ENCODE results near the gene UGT1A7.

Gene UGT1A7

GRCh38 chr2:233769260-233769659, 87.6 kb downstream of the UGT1A7 start:
- DNase-seq (ENCODE audit: low read depth), result no peak
- H3K4me3 ChIP-seq (ENCODE audit: control insufficient read depth, low read depth, low read length), result no peak overlapping the region
- no peak for TF ChIP-seq CTCF (IDR thresholded peaks at IDR 0.05; ENCODE audit: control insufficient read depth, insufficient read depth, low read depth, low read length, missing control alignments)

GRCh38 chr2:233772153-233772552, 90.5 kb downstream of the UGT1A7 start:
- TF ChIP-seq CTCF (IDR thresholded peaks at IDR 0.05; ENCODE audit: control insufficient read depth, insufficient read depth, low read depth, low read length, missing control alignments), result no peak
- H3K4me3 ChIP-seq (ENCODE audit: control insufficient read depth, low read depth, low read length), result no peak overlapping the region
- DNase-seq (ENCODE audit: low read depth), result no peak

- TF ChIP-seq CTCF (IDR thresholded peaks at IDR 0.05; ENCODE audit: control insufficient read depth, insufficient read depth, low read depth, low read length, missing control alignments), result no peak
Measured at GRCh38 chr2:233772583-233772982, 90.9 kb downstream of the UGT1A7 start.

GRCh38 chr2:233773854-233774253, 92.2 kb downstream of the UGT1A7 start:
- TF ChIP-seq CTCF (IDR thresholded peaks at IDR 0.05; ENCODE audit: control insufficient read depth, insufficient read depth, low read depth, low read length, missing control alignments), result no peak
- H3K4me3 ChIP-seq (ENCODE audit: control insufficient read depth, low read depth, low read length), result no peak overlapping the region
- no peak for DNase-seq (ENCODE audit: low read depth)

More at GRCh38 chr2:233772583-233772982, 90.9 kb downstream of the UGT1A7 start:
- DNase-seq (ENCODE audit: low read depth), result no peak
- no peak overlapping the region for H3K4me3 ChIP-seq (ENCODE audit: control insufficient read depth, low read depth, low read length)

GRCh38 chr2:233775414-233775813, 93.7 kb downstream of the UGT1A7 start:
- TF ChIP-seq CTCF (IDR thresholded peaks at IDR 0.05; ENCODE audit: control insufficient read depth, insufficient read depth, low read depth, low read length, missing control alignments), result no peak
- H3K4me3 ChIP-seq (ENCODE audit: control insufficient read depth, low read depth, low read length), result no peak overlapping the region
- DNase-seq (ENCODE audit: low read depth), result no peak

GRCh38 chr2:233778030-233778429, 96.3 kb downstream of the UGT1A7 start, which contains the start of gene MROH2A:
Gene MROH2A (plus strand): TSS chr2:233778330. CDS start chr2:233779359, 1,029 bp downstream.
- no peak within 1 kb of the TSS for H3K4me3 ChIP-seq (ENCODE audit: control insufficient read depth, low read depth, low read length)
- DNase-seq (ENCODE audit: low read depth), result no peak
- TF ChIP-seq CTCF (IDR thresholded peaks at IDR 0.05; ENCODE audit: control insufficient read depth, insufficient read depth, low read depth, low read length, missing control alignments), result no peak

- H3K4me3 ChIP-seq (ENCODE audit: control insufficient read depth, low read depth, low read length), result no peak overlapping the region
- no peak for DNase-seq (ENCODE audit: low read depth)
- no peak for TF ChIP-seq CTCF (IDR thresholded peaks at IDR 0.05; ENCODE audit: control insufficient read depth, insufficient read depth, low read depth, low read length, missing control alignments)
Measured at GRCh38 chr2:233779722-233780121, 98.0 kb downstream of the UGT1A7 start.
